SK-N-SH treated with all-trans-retinoic acid at 6 μM for 48 hours (cell line): ENCODE measurements around the gene ACTN3.
"Not testable (repeated sequence)": the region's sequence is repeated elsewhere in the genome, so short reads cannot be mapped to it uniquely, and the experiment has no call there.

ENCODE experiments used
- ATAC-seq: fragments of 200-7000 bp; cut with Tn5 transposase; 3 replicates; pipeline ENCODE4 v1.9.1; 2020; ENCODE audit warnings: mild to moderate bottlenecking, moderate library complexity
- ARNTL ChIP-seq: fragments of 450-650 bp; formaldehyde crosslinking; IDR thresholded peaks from 2 replicates; pipeline ENCODE4 v1.5.0; 2020; ENCODE audit warnings: low read depth, mild to moderate bottlenecking, moderate library complexity, borderline replicate concordance
- BACH2 ChIP-seq: fragments of 250-450 bp; sonication (Bioruptor Pico); IDR thresholded peaks from 2 replicates; pipeline ENCODE4 v1.9.0; 2021; ENCODE audit warnings: mild to moderate bottlenecking, borderline replicate concordance
- CSDC2 ChIP-seq: fragments of 250-450 bp; sonication (Bioruptor Pico); IDR thresholded peaks from 2 replicates; pipeline ENCODE4 v1.5.0; 2020; ENCODE audit warnings: mild to moderate bottlenecking, moderate library complexity
- ESRRG ChIP-seq: fragments of 250-450 bp; sonication (Bioruptor Pico); IDR thresholded peaks from 2 replicates; pipeline ENCODE4 v1.6.1; 2021; ENCODE audit warnings: mild to moderate bottlenecking
- GLIS3 ChIP-seq: fragments of 250-450 bp; sonication (Bioruptor Pico); IDR thresholded peaks from 2 replicates; pipeline ENCODE4 v1.5.0; 2020; ENCODE audit warnings: mild to moderate bottlenecking, moderate library complexity
- ISL1 ChIP-seq: fragments of 250-450 bp; sonication (Bioruptor Pico); IDR thresholded peaks from 2 replicates; pipeline ENCODE4 v2.1.2; 2022; ENCODE audit warnings: mild to moderate bottlenecking, moderate library complexity
- OSR1 ChIP-seq: fragments of 250-450 bp; sonication (Bioruptor Pico); IDR thresholded peaks from 2 replicates; pipeline ENCODE4 v1.8.0; 2022; ENCODE audit warnings: moderate library complexity, mild to moderate bottlenecking, inconsistent platforms
- PPARA ChIP-seq: fragments of 250-450 bp; sonication (Bioruptor Pico); IDR thresholded peaks from 2 replicates; pipeline ENCODE4 v1.5.0; 2020; ENCODE audit warnings: mild to moderate bottlenecking, borderline replicate concordance
- RARB ChIP-seq: fragments of 250-450 bp; sonication (Bioruptor Pico); IDR thresholded peaks from 2 replicates; pipeline ENCODE4 v1.8.0; 2021; ENCODE audit warnings: mild to moderate bottlenecking, moderate library complexity
- SNAI2 ChIP-seq: fragments of 250-450 bp; sonication (Bioruptor Pico); IDR thresholded peaks from 2 replicates; pipeline ENCODE4 v1.5.0; 2020; ENCODE audit warnings: mild to moderate bottlenecking, moderate library complexity
- TCF4 ChIP-seq: fragments of 250-450 bp; sonication (Bioruptor Pico); IDR thresholded peaks from 2 replicates; pipeline ENCODE4 v1.8.0; 2021; ENCODE audit warnings: mild to moderate bottlenecking, moderate library complexity, borderline replicate concordance
- TOX ChIP-seq: fragments of 250-450 bp; sonication (Bioruptor Pico); IDR thresholded peaks from 2 replicates; pipeline ENCODE4 v1.8.0; 2021; ENCODE audit warnings: mild to moderate bottlenecking, moderate library complexity, borderline replicate concordance
- ZC3H10 ChIP-seq: fragments of 250-450 bp; sonication (Bioruptor Pico); IDR thresholded peaks from 2 replicates; pipeline ENCODE4 v1.5.1; 2021; ENCODE audit warnings: mild to moderate bottlenecking, moderate library complexity
- ZFP30 ChIP-seq: fragments of 450-650 bp; formaldehyde crosslinking; IDR thresholded peaks from 2 replicates; pipeline ENCODE4 v1.5.0; 2022; ENCODE audit warnings: mild to moderate bottlenecking, moderate library complexity
- ZNF565 ChIP-seq: fragments of 450-650 bp; formaldehyde crosslinking; conservative IDR thresholded peaks from 2 replicates; pipeline ENCODE4 v1.5.0; 2020; ENCODE audit warnings: low read depth, mild to moderate bottlenecking, moderate library complexity
- ZNF70 ChIP-seq: fragments of 450-650 bp; formaldehyde crosslinking; IDR thresholded peaks from 2 replicates; pipeline ENCODE4 v1.5.0; 2020; ENCODE audit warnings: mild to moderate bottlenecking, moderate library complexity
- ZNF8 ChIP-seq: fragments of 450-650 bp; formaldehyde crosslinking; IDR thresholded peaks from 2 replicates; pipeline ENCODE4 v1.5.0; 2020; ENCODE audit warnings: mild to moderate bottlenecking, moderate library complexity
- TF ChIP-seq, protein P1 (sequence below): fragments of 250-450 bp; sonication (Bioruptor Pico); IDR thresholded peaks from 2 replicates; pipeline ENCODE4 v1.5.0; 2020; ENCODE audit warnings: mild to moderate bottlenecking, moderate library complexity
- TF ChIP-seq, protein P2 (sequence below): fragments of 250-450 bp; sonication (Bioruptor Pico); IDR thresholded peaks from 2 replicates; pipeline ENCODE4 v1.5.1; 2021; ENCODE audit warnings: mild to moderate bottlenecking, moderate library complexity
- TF ChIP-seq, protein P3 (sequence below): fragments of 250-450 bp; sonication (Bioruptor Pico); IDR thresholded peaks from 2 replicates; pipeline ENCODE4 v1.8.0; 2020; ENCODE audit warnings: mild to moderate bottlenecking, moderate library complexity, borderline replicate concordance
- TF ChIP-seq, protein P4 (sequence below): fragments of 250-450 bp; sonication (Bioruptor Pico); IDR thresholded peaks from 2 replicates; pipeline ENCODE4 v1.8.0; 2021; ENCODE audit warnings: low read depth, mild to moderate bottlenecking, moderate library complexity, borderline replicate concordance

The ACTN3 gene

DNA sequence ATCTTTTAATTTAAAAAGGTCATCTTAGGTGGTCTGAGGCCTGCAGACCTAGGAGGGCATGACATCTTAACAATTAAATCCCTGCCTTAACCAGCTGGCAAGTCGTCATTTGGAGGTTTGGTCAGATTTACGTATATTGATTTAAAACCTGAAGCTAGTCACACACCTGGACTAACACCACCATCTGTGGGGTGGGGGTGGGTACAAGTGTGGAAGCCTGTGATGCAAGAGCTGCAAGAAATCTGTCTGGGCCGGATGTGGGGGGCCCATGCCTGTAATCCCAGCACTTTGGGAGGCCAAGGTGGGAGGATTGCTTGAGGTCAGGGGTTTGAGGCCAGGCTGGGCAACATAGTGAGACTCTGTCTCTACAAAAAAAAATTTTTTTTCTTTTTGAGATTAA, 34.6 kb downstream of the ACTN3 start:
- no peak for ATAC-seq
- TF ChIP-seq TCF4 (CRISPR knock-in tag), result no peak
- TF ChIP-seq ESRRG (CRISPR knock-in tag), result no peak

DNA sequence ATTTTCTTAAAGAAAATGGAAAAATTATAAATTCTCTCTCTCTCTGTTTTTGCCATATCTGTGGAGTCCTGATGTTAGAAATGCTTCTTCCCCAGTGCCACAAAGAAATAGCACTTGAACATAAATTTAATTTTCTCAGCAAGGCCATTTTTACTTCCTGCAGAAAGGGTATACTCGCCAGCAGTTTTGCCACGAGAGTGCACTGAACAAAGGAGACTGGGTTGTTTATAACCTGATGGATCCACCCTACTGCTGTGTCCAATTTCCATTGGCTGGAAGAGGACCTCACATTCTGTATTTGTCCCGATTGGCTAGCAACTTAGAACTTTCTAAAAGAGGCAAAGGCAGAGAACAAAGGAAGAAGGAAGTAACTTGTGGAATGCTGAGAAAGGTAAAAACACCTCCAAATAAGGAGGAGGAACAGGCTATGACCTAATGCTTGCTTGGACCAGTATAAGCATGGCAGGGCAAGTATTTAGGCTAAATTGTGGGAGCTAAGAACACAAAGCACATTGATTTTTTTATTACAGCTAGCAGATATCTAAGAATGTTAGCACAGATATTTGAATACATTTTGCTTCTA, 36.0 kb downstream of the ACTN3 start:
- ATAC-seq, result not testable (repeated sequence)

DNA sequence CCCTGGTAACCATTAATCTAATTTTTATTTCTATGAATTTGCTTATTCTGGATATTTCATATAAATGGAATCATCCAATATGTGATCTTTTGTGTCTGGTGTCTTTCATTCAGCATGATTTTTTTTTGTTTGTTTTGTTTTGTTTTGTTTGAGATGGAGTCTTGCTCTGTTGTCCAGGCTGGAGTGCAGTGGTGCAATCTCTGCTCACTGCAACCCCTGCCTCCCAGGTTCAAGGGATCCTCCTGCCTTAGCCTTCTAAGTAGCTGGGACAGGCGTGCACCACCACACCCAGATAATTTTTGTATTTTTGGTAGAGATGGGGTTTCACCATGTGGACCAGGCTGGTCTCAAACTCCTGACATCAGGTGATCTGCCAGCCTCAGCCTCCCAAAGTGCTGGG, 38.7 kb downstream of the ACTN3 start:
- ATAC-seq, result not testable (repeated sequence)

DNA sequence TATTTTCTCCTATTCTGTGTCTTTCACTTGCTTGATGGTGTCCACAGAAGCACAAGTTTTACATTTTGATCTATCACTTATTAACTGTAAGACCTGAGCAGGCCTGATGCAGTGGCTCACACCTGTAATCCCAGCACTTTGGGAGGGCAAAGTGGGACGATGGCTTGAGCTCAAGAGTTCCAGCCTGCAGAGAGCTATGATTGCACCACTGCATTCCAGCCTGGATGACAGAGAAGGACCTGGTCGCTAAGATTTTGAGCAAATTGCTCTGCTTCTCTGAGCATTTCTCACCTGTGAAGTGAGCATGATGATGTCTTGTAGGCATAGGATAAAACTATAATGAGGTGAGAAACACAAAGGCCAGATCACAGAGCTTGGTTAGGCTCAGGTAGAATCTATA, 39.4 kb downstream of the ACTN3 start:
- no peak for ATAC-seq
- no peak for TF ChIP-seq PPARA (CRISPR knock-in tag)
- no peak for TF ChIP-seq ISL1 (CRISPR knock-in tag)
- no peak for TF ChIP-seq TCF4 (CRISPR knock-in tag)
- TF ChIP-seq ARNTL (CRISPR knock-in tag), result no peak
- no peak for TF ChIP-seq CSDC2 (CRISPR knock-in tag)
- no peak for TF ChIP-seq SNAI2 (CRISPR knock-in tag)
- no peak for TF ChIP-seq ZC3H10
- TF ChIP-seq GLIS3 (CRISPR knock-in tag), result no peak
- TF ChIP-seq TOX (CRISPR knock-in tag), result no peak
- TF ChIP-seq, protein P1, sequence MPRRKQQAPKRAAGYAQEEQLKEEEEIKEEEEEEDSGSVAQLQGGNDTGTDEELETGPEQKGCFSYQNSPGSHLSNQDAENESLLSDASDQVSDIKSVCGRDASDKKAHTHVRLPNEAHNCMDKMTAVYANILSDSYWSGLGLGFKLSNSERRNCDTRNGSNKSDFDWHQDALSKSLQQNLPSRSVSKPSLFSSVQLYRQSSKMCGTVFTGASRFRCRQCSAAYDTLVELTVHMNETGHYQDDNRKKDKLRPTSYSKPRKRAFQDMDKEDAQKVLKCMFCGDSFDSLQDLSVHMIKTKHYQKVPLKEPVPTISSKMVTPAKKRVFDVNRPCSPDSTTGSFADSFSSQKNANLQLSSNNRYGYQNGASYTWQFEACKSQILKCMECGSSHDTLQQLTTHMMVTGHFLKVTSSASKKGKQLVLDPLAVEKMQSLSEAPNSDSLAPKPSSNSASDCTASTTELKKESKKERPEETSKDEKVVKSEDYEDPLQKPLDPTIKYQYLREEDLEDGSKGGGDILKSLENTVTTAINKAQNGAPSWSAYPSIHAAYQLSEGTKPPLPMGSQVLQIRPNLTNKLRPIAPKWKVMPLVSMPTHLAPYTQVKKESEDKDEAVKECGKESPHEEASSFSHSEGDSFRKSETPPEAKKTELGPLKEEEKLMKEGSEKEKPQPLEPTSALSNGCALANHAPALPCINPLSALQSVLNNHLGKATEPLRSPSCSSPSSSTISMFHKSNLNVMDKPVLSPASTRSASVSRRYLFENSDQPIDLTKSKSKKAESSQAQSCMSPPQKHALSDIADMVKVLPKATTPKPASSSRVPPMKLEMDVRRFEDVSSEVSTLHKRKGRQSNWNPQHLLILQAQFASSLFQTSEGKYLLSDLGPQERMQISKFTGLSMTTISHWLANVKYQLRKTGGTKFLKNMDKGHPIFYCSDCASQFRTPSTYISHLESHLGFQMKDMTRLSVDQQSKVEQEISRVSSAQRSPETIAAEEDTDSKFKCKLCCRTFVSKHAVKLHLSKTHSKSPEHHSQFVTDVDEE (CRISPR knock-in tag), result no peak
- no peak for TF ChIP-seq ESRRG (CRISPR knock-in tag)
- TF ChIP-seq ZNF70 (CRISPR knock-in tag), result no peak
- no peak for TF ChIP-seq RARB (CRISPR knock-in tag)

DNA sequence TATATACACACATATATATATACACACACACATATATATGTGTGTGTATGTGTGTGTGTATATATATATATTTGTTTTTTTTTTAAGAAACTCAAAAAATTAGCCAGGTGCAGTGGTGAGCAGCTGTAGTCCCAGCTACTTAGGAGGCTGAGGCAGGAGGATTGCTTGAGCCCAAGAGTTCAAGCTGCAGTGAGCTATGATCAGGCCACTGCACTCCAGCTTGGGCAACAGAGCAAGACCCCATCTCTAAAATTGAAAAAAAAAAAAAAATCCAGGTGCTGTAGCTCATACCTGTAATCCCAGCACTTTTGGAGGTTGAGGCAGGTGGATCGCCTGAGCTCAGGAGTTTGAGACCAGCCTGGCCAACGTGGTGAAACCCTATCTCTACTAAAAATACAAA, 42.6 kb downstream of the ACTN3 start:
- ATAC-seq, result not testable (repeated sequence)

DNA sequence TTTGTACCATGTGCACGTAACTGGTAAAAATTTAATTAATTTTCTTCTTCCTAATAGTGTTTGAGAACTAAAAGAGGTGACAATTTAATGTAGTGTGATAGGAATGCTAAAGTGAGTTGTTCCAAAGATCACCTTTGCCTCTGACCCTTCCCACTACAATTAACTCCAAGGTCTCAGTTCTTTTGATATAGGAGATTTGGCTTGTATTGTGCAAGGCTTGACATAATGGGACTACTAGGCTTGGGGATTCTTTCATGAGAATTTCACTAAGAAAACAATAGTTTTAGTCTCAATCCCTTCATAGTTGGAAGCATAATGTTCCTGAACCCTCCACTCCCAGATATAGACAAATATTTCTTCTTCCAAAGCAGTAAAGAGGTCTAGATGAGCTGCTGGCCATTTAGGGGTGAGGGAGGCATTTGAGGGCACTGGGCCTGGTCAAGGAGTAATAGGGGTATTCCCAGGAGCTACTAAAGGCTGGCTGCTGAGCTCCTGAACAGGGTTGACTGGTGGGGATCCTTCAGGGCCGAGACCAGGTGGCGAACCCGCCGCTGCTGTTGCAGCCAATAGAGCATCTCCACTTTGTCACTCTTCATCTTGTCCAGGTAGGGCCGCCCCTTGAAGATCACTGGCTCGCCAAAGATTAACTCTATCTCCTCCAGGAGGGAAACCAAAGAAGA, 43.4 kb downstream of the ACTN3 start:
- ATAC-seq, result no peak
- TF ChIP-seq, protein P2, sequence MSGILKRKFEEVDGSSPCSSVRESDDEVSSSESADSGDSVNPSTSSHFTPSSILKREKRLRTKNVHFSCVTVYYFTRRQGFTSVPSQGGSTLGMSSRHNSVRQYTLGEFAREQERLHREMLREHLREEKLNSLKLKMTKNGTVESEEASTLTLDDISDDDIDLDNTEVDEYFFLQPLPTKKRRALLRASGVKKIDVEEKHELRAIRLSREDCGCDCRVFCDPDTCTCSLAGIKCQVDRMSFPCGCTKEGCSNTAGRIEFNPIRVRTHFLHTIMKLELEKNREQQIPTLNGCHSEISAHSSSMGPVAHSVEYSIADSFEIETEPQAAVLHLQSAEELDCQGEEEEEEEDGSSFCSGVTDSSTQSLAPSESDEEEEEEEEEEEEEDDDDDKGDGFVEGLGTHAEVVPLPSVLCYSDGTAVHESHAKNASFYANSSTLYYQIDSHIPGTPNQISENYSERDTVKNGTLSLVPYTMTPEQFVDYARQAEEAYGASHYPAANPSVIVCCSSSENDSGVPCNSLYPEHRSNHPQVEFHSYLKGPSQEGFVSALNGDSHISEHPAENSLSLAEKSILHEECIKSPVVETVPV (CRISPR knock-in tag), result no peak
- TF ChIP-seq OSR1 (no peak), ZFP30 (CRISPR knock-in tag) (no peak), TCF4 (CRISPR knock-in tag) (no peak), PPARA (CRISPR knock-in tag) (no peak), GLIS3 (CRISPR knock-in tag) (no peak), SNAI2 (CRISPR knock-in tag) (no peak), ZNF565 (CRISPR knock-in tag) (no peak), ZNF70 (CRISPR knock-in tag) (no peak), TOX (CRISPR knock-in tag) (no peak), ZNF8 (no peak), ARNTL (CRISPR knock-in tag) (no peak), CSDC2 (CRISPR knock-in tag) (no peak), BACH2 (CRISPR knock-in tag) (no peak), ESRRG (CRISPR knock-in tag) (no peak)
- TF ChIP-seq, protein P3, sequence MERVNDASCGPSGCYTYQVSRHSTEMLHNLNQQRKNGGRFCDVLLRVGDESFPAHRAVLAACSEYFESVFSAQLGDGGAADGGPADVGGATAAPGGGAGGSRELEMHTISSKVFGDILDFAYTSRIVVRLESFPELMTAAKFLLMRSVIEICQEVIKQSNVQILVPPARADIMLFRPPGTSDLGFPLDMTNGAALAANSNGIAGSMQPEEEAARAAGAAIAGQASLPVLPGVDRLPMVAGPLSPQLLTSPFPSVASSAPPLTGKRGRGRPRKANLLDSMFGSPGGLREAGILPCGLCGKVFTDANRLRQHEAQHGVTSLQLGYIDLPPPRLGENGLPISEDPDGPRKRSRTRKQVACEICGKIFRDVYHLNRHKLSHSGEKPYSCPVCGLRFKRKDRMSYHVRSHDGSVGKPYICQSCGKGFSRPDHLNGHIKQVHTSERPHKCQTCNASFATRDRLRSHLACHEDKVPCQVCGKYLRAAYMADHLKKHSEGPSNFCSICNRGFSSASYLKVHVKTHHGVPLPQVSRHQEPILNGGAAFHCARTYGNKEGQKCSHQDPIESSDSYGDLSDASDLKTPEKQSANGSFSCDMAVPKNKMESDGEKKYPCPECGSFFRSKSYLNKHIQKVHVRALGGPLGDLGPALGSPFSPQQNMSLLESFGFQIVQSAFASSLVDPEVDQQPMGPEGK (CRISPR knock-in tag), result no peak
- TF ChIP-seq, protein P4, sequence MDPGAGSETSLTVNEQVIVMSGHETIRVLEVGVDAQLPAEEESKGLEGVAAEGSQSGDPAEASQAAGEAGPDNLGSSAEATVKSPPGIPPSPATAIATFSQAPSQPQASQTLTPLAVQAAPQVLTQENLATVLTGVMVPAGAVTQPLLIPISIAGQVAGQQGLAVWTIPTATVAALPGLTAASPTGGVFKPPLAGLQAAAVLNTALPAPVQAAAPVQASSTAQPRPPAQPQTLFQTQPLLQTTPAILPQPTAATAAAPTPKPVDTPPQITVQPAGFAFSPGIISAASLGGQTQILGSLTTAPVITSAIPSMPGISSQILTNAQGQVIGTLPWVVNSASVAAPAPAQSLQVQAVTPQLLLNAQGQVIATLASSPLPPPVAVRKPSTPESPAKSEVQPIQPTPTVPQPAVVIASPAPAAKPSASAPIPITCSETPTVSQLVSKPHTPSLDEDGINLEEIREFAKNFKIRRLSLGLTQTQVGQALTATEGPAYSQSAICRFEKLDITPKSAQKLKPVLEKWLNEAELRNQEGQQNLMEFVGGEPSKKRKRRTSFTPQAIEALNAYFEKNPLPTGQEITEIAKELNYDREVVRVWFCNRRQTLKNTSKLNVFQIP (CRISPR knock-in tag), result no peak
- TF ChIP-seq, protein P1 (CRISPR knock-in tag), result no peak
